Stimulated activated CD4-positive, alpha-beta T cell treated with anti-CD3 and anti-CD28 coated beads, Interleukin-1b, Interleukin-23, amount 100 ng/mL, for 1 hour (primary cell): ENCODE data around the gene CADM2.
"Not testable (repeated sequence)": the region's sequence is repeated elsewhere in the genome, so short reads cannot be mapped to it uniquely, and the experiment has no call there.

Experiments
- DNase-seq, 2 donors: peaks; one replicate each; pipeline ENCODE4 v3.0.0-alpha.2; 2020; ENCODE audit warnings: low read depth in 2 of 2

Gene CADM2

GRCh38 chr3:85950435-85950834 is 991.6 kb downstream of the CADM2 start:
- no peak for DNase-seq

GRCh38 chr3:85960793-85961192 is 1002.0 kb downstream of the CADM2 start:
- no peak for DNase-seq

- DNase-seq, result no peak
Measured at GRCh38 chr3:85977615-85978338, 1019.0 kb downstream of the CADM2 start.

GRCh38 chr3:85979034-85979433 is 1020.2 kb downstream of the CADM2 start:
- no peak for DNase-seq

- not testable (repeated sequence) for DNase-seq
Measured at GRCh38 chr3:85989581-85989980, 1030.8 kb downstream of the CADM2 start.

- DNase-seq, result no peak
Measured at GRCh38 chr3:86029590-86029989, 1070.8 kb downstream of the CADM2 start.

- DNase-seq, result no peak
Measured at GRCh38 chr3:86037916-86038315, 1079.1 kb downstream of the CADM2 start.

- no peak for DNase-seq
Measured at GRCh38 chr3:86046436-86047136, 1087.8 kb downstream of the CADM2 start.

GRCh38 chr3:86047161-86047560 is 1088.4 kb downstream of the CADM2 start:
- DNase-seq, result no peak

GRCh38 chr3:86051058-86051457 is 1092.3 kb downstream of the CADM2 start:
- DNase-seq, result no peak

GRCh38 chr3:86056032-86056431 is 1097.2 kb downstream of the CADM2 start:
- DNase-seq, result no peak

- DNase-seq, result no peak
Measured at GRCh38 chr3:86056962-86057361, 1098.2 kb downstream of the CADM2 start.

- no peak for DNase-seq
Measured at GRCh38 chr3:86073799-86074198, 1115.0 kb downstream of the CADM2 start.

GRCh38 chr3:86087160-86087871 is 1128.5 kb downstream of the CADM2 start:
- no peak for DNase-seq

- no peak for DNase-seq
Measured at GRCh38 chr3:86104154-86104553, 1145.4 kb downstream of the CADM2 start.

GRCh38 chr3:86109434-86109833 is 1150.6 kb downstream of the CADM2 start:
- DNase-seq, result no peak
